Fibroblast of pulmonary artery (primary cell): Measurements from ENCODE around the gene ZNF2.
A peak's percentile ranks its signal among the peaks of the same experiment; 100 is the strongest.

Experiments
- DNase-seq: peaks from one replicate; pipeline ENCODE4 v3.0.0-alpha.2; 2010; ENCODE audit warnings: low read depth
- H3K4me3 ChIP-seq: replicated peaks from 2 replicates; pipeline ENCODE4 v1.5.1; 2011; ENCODE audit warnings: low read depth, mild to moderate bottlenecking, control low read depth, low read length, moderate library complexity
- CTCF ChIP-seq: IDR thresholded peaks from 2 replicates; pipeline ENCODE4 v1.5.1; 2011; ENCODE audit warnings: mild to moderate bottlenecking, control low read depth, low read length, inconsistent platforms; ENCODE audit errors: missing control alignments

The ZNF2 gene

GRCh38 chr2:95225658-95226057 lies 60.0 kb downstream of the ZNF2 start:
- no peak overlapping the region for H3K4me3 ChIP-seq
- no peak for DNase-seq
- TF ChIP-seq CTCF: no peak

DNA sequence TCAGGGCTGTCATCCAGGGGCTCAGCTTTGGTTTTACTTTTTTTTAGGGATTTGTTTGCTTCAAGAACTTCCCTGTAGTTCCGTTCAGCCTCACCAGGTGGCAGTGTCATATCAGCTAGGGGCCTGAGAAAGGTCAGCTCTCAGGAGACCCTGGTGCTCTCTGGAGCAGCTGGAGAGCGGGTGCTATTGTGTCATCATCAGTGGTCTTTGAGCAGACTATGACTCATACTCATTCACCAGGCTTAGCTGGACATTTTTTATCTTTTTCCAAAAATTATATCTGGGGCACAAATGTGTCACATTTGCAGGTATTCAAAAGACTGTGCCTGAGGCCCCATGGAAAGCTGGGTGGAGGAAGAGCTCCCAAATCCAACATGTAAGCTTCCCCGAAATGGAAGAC lies 66.1 kb downstream of the ZNF2 start:
- no peak overlapping the region for H3K4me3 ChIP-seq
- peak; percentile 89 for TF ChIP-seq CTCF
- peak; percentile 78 for DNase-seq

GRCh38 chr2:95232232-95232631 lies 66.6 kb downstream of the ZNF2 start:
- no peak overlapping the region for H3K4me3 ChIP-seq
- no peak for TF ChIP-seq CTCF
- DNase-seq: no peak
